ENCODE measurements around the gene TEAD1.

TEAD1 gene

GRCh38 chr11:12764187-12764914 is 90.1 kb downstream of the TEAD1 start:
- TF ChIP-seq, protein P1, sequence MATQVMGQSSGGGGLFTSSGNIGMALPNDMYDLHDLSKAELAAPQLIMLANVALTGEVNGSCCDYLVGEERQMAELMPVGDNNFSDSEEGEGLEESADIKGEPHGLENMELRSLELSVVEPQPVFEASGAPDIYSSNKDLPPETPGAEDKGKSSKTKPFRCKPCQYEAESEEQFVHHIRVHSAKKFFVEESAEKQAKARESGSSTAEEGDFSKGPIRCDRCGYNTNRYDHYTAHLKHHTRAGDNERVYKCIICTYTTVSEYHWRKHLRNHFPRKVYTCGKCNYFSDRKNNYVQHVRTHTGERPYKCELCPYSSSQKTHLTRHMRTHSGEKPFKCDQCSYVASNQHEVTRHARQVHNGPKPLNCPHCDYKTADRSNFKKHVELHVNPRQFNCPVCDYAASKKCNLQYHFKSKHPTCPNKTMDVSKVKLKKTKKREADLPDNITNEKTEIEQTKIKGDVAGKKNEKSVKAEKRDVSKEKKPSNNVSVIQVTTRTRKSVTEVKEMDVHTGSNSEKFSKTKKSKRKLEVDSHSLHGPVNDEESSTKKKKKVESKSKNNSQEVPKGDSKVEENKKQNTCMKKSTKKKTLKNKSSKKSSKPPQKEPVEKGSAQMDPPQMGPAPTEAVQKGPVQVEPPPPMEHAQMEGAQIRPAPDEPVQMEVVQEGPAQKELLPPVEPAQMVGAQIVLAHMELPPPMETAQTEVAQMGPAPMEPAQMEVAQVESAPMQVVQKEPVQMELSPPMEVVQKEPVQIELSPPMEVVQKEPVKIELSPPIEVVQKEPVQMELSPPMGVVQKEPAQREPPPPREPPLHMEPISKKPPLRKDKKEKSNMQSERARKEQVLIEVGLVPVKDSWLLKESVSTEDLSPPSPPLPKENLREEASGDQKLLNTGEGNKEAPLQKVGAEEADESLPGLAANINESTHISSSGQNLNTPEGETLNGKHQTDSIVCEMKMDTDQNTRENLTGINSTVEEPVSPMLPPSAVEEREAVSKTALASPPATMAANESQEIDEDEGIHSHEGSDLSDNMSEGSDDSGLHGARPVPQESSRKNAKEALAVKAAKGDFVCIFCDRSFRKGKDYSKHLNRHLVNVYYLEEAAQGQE (IDR thresholded peaks at IDR 0.05; ENCODE audit: insufficient read depth in 1 of 2, low read depth in 2 of 2, low read length in 2 of 2): no peak
- TF ChIP-seq SIN3A (IDR thresholded peaks at IDR 0.05; ENCODE audit: borderline replicate concordance, insufficient read depth, low read length): no peak
- TF ChIP-seq POLR2AphosphoS5 (IDR thresholded peaks at IDR 0.05; ENCODE audit: low read depth, low read length): no peak
- TF ChIP-seq TAF1 (IDR thresholded peaks at IDR 0.05; ENCODE audit: borderline replicate concordance, insufficient read depth, low read length): no peak
- TF ChIP-seq FOXP2 (optimal IDR thresholded peaks at IDR 0.05; ENCODE audit: borderline replicate concordance, extremely low read depth, extremely low read length, insufficient read depth): no peak

DNA sequence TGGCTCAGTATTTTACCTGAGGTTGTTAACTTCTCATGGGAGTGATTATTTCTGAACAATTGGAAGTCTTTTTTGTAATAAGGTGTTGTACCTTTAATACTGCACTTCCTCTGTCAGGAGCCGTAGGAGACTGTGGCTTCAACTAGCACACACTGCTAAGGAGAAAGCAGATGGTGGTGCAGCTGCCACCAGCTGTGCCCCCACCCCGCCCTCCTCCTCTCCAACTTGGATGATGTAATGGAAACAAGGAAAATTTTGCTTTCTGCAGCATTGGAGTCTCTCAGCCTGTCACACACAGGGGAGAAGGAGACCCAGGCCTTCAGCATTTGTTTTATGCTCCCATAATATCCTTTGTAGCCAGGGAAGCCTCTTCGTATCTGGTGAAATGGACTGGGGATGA is 91.2 kb downstream of the TEAD1 start:
- TF ChIP-seq SIN3A (IDR thresholded peaks at IDR 0.05; ENCODE audit: borderline replicate concordance, insufficient read depth, low read length): no peak
- TF ChIP-seq, protein P1 (IDR thresholded peaks at IDR 0.05; ENCODE audit: insufficient read depth in 1 of 2, low read depth in 2 of 2, low read length in 2 of 2): no peak
- TF ChIP-seq FOXP2 (optimal IDR thresholded peaks at IDR 0.05; ENCODE audit: borderline replicate concordance, extremely low read depth, extremely low read length, insufficient read depth): no peak
- TF ChIP-seq TAF1 (IDR thresholded peaks at IDR 0.05; ENCODE audit: borderline replicate concordance, insufficient read depth, low read length): no peak
- TF ChIP-seq POLR2AphosphoS5 (IDR thresholded peaks at IDR 0.05; ENCODE audit: low read depth, low read length): no peak

DNA sequence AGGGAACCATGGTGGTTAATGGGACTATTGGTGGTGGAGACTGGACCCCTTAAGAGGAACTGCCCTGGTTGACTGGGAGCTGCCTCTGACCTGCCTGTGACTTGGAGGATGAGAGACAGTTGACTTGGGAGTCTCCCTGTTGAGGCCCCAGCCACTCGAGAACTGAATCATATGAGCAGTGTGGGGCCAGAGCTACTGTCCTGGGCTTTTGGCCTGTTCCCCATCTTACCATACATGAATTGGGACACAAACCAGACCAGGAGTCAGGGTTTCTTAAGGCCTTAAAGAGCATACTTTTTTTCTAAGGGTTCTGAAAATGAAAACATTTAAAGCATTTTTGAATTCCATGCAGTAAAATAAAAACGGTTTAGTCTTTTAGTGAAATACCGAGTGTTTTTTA is 92.8 kb downstream of the TEAD1 start:
- TF ChIP-seq TAF1 (IDR thresholded peaks at IDR 0.05; ENCODE audit: borderline replicate concordance, insufficient read depth, low read length) (no peak), POLR2AphosphoS5 (IDR thresholded peaks at IDR 0.05; ENCODE audit: low read depth, low read length) (no peak), SIN3A (IDR thresholded peaks at IDR 0.05; ENCODE audit: borderline replicate concordance, insufficient read depth, low read length) (no peak), FOXP2 (optimal IDR thresholded peaks at IDR 0.05; ENCODE audit: borderline replicate concordance, extremely low read depth, extremely low read length, insufficient read depth) (no peak)
- TF ChIP-seq, protein P1 (IDR thresholded peaks at IDR 0.05; ENCODE audit: insufficient read depth in 1 of 2, low read depth in 2 of 2, low read length in 2 of 2): no peak

GRCh38 chr11:12767577-12767976 is 93.4 kb downstream of the TEAD1 start:
- TF ChIP-seq POLR2AphosphoS5 (IDR thresholded peaks at IDR 0.05; ENCODE audit: low read depth, low read length): no peak
- TF ChIP-seq, protein P1 (IDR thresholded peaks at IDR 0.05; ENCODE audit: insufficient read depth in 1 of 2, low read depth in 2 of 2, low read length in 2 of 2): no peak
- TF ChIP-seq FOXP2 (optimal IDR thresholded peaks at IDR 0.05; ENCODE audit: borderline replicate concordance, extremely low read depth, extremely low read length, insufficient read depth): no peak
- TF ChIP-seq SIN3A (IDR thresholded peaks at IDR 0.05; ENCODE audit: borderline replicate concordance, insufficient read depth, low read length): no peak
- no peak for TF ChIP-seq TAF1 (IDR thresholded peaks at IDR 0.05; ENCODE audit: borderline replicate concordance, insufficient read depth, low read length)
